GM21619 (cell line): ENCODE results near the gene STOM.

ENCODE experiments used
- ATAC-seq: cut with Tn5 transposase; IDR thresholded peaks from one replicate; pipeline ENCODE4 v1.9.1; 2021; ENCODE audit not compliant: unreplicated experiment

STOM gene

DNA sequence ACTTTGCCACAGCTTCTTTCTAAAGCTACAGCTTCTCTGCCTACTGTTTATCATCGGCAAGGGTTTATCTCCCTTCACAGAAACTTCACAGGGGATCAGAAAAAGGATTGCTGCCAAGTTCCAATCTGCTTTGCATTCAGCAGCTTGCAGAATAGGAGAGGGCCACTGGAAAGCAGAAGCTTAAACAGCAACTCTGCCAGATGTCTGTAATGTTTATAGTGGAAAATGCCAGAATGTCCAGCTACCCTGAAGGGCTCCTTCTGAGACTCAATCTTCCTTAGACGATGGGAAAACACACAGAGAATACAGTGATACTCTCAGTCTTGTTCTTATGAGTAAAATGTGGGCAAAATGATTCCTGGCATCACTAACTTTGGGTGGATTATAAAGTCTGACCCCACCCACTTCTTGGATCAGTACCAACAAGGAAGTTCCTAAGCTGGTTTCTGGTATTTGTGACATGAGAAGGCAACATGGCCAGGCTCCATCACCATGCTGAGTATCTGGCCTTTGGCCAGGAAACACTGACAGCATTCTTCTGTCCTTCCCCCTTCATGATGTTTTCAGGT is 19.0 kb downstream of the STOM start:
- no peak for ATAC-seq

DNA sequence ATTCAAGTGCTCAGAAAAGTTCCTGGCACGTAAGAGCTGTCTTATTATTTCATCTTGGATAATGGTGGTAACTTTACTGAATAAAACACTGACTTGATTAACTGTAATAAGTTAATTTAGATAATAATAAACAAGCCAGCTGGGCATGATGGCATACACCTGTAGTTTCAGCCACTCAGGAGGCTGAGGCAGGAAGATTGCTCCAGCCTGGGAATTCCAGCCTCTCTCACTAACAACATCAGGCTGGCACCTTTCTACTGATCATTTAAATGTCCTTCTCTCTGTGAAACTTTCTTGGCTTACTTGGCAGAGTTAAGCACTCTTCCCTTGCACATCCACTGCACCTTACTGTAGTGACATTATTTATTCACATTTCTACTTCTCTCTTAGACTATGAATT is 20.0 kb downstream of the STOM start:
- no peak for ATAC-seq

DNA sequence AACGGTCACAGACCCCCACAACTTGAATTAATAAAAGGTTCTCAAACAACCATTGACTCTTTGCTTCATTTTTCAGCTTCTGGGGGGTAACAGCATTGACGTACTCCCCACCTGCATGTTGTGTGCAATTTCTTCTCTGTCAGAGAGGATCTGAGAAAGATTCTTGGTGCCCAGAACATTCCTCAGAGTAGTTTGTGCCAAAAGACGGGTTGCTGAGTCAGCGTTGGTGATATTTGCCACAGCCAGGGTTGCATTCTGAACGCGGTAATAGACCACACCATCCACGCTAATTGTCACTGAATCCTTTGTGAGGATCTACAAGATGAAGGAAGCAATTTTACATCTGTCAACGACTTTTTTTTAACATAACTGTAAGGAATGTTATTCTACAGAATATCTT is 21.0 kb downstream of the STOM start:
- ATAC-seq: no peak

DNA sequence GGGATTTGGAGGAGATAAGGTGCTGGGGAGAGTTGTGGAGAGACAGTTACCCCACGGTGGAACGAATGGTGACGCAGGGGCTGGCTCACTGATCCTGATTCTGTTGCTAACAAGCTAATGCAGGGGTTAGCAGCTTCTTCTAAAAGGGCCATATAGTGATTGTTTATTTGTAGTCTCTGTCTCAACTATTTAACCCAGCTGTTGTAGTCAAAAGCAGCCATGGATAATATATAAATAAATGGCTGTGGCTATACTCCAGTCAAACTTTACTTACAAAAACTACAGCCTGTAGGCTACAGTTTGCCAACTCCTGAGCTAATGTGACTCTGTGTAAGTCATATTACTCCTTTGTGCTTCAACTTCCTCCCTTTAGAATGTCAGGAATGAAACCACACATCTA is 21.8 kb downstream of the STOM start:
- ATAC-seq: no peak

DNA sequence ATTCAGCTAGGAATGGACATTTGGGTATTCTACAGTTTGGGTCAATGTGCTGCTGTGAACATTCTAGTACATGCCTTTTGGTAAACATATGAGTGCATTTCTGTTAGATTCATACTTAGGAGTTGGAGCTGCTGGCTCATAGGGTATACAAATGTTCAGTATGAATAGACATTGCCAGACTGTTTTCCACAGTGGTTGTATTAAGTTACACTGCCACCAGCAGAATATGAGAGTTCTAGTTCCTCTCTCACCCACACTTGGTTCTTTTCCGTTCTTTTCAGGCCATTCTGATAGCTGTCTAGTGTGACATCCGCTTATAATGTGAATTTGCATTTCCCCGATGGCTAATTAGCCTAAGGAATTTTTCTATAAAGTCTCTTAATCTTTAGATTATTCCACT is 25.0 kb downstream of the STOM start:
- ATAC-seq: no peak

DNA sequence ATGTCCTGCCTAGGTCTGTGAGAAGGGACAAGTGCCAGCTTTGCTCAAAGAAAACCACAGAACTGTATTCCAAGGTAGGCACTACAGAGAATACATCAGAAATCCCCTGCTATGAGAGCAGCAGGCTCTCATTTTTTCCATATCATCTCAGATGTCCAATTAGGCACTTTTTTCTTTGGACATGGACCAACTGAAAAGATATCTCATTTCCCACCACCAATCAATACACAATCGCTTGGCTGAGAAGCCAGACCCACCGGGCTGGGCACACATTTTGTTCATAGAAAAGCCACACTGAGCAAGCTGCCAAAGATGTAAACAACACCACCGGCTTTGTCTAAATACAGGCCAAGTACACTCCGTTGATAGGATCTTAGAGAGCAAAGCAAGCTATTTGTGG is 25.9 kb downstream of the STOM start:
- no peak for ATAC-seq

DNA sequence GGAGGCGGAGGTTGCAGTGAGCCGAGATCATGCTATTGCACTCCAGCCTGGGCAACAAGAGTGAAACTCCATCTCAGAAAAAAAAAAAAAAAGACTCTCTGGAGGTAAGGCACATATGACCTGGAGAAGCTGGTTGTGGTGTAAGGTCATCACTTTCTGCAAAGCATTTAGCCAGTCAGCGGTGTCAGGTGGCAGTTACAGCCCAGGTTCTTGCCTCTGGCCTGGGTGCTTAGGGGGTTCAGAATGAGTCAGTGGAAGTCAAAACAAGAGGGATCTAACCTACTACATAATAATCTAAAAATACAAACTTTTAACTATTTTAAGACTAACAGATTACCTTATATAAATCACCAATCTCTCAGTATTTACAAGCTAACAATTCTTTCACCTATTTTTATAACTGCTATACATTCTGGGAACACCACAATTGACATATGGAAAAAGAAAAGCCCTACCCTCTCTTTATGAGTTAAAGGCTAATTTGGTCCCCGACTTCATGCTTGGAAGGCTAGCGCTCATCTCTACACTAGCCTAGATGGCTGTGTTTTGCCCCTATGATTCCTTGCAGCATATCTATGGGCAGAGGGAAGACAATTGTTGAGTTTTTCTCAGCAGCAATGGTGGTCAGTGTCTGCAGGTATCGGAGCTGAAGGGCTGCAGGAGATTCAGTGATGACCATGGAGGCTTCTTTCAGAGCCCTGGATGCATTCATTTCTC is 29.2 kb downstream of the STOM start:
- ATAC-seq: peak; percentile 84

DNA sequence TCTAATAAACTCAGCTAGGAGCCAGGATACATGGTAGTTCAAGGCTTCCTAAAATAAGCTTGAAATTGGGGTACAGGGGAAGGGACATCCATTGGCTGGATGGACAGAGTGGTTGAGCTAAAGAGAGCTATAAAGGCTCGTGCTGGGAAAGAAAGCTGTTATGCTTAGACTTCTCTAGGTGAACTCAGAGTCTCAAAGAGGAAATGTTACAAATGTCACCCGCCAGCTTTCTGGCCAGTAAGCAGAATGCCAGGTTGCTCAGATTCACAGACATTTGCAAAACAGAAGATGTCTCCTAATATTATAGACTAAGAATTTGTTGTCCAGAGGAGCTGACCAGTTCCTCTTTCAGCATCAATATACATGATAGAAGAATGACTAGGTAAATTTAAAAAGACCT is 30.6 kb downstream of the STOM start:
- ATAC-seq: no peak

DNA sequence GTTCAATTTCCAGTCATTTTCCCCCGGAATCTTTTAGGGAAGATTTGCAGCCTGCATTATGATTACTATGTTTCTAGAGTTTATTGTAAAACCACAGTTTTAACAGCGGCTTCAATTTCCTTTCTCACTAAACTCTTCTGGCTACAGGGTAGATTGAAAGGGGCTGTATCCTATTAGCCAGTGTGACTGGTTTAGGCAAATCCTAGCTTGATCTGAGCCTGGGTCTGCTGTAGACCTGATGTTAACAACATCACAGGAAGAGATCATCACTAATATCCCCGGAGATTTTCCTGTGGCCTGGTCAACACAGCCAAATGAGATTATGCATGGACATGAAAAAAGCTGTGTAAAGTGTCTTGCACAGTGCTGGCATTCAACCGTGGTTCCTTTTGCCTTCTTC is 33.4 kb downstream of the STOM start:
- ATAC-seq: no peak

DNA sequence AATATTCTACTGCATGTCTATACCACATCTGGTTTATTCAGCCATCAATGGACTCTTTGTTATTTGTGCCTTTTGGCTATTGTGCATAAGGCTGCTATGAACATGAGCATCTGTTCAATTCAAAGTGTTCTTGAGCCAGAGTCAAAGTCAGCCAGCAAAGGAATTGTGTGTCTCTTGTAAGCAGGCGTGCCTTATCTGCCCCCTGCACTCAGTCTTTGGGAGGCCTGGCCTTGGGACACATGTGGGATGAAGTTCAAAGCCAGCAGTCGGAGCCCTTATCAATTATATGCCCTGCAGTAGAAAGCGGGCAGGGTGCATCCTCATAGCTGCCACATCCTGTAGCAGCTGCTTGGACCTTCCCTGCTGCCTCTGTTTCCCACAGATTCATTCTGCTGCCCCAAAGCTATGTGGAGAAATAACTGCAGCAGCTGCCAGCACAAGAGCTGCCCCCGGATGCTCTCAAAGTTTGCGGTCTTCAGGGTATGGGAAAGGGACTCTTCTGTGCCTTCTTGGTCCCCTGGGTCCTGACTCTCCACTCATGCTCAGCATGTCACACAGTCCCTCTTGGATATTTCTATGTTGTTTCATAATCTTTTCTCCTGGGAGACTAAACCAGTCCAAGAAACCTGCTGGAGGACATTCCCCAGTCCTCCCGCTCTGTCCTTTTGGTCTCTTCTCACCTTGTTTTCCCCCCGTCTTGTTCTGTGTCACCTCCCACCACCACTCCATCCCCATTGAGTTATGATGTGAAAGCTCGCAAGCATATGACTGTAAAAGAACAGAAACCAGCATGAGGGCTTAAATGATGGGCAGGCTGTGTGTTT is 35.9 kb downstream of the STOM start:
- ATAC-seq: no peak

DNA sequence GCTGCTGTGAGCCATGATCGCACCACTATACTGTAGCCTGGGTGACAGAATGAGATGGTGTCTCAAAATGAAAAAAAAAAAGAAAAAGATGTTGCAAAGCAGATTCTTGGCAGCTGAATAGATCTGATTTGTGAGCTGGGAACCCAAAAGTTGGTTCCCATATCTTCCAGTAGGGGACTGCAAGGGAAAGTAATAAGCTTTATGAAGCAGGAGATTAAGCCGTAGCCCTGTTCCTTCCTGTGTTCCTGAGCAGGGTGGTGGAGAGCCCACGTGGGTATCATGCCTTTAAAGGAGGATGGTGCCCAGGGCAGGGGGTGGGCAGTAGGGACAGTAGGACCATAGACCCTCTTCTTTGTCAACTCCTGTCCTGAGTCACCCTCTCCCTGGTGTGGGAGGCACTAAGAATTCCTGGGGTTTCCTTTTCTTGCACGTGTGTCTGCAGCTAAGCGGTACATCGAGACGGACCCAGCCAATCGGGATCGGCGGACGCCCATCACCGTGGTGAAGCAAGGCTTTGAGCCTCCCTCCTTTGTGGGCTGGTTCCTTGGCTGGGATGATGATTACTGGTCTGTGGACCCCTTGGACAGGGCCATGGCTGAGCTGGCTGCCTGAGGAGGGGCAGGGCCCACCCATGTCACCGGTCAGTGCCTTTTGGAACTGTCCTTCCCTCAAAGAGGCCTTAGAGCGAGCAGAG is 37.9 kb downstream of the STOM start:
- no peak for ATAC-seq

DNA sequence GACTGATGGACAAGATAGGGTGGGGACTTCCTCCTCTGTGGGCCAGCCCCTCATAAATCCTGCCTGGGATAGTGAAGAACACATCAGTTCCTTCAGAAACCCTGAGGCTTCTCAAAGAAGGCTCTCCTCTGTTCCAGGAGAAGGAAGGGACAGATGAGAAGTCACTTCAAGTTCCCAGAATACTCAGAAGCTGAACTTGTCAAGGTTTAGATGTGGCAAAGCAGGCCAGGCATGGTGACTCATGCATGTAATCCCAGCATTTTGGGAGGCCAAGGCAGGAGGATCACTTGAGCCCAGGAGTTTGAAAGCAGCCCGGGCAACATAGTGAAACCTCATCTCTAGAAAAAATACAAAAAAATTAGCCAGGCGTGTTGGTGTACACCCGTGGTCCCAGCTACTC is 38.5 kb downstream of the STOM start:
- no peak for ATAC-seq

DNA sequence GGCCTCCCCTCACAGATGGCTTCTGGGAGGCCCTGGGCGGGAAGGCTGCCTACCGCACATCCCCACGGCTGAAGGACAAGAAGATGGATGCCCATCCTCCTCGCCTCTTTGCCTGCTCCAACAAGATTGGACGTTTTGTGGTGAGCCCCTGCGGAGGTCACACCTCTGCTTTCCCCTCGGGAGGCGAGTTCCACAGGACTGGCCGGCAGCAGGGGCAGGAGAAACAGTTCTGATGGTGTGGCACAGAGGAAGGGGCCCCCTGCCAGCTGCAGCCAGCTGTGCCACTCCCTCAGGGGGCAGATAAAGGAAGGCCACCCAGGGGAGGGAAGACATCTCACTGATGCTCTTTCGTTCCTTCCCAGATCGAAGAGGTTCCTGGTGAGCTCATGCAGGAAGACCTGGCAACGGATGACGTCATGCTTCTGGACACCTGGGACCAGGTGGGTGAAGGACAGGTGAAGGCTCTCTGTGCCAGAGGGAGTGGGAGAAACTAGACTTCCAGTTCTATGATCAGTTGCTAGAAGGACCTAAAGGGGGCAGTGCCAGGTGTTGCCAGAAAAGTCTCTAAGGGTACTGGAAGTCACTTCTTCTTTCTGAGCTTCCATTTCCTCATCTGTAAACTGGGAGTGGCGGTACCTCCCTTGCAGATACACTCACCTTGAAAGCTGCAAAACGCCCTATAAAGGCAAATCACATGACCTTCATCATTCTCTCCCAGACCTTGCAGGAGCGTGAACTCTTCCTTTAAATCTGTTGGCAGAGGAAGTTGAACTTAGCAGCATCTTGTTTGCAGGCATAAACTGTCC is 41.0 kb downstream of the STOM start:
- ATAC-seq: no peak

DNA sequence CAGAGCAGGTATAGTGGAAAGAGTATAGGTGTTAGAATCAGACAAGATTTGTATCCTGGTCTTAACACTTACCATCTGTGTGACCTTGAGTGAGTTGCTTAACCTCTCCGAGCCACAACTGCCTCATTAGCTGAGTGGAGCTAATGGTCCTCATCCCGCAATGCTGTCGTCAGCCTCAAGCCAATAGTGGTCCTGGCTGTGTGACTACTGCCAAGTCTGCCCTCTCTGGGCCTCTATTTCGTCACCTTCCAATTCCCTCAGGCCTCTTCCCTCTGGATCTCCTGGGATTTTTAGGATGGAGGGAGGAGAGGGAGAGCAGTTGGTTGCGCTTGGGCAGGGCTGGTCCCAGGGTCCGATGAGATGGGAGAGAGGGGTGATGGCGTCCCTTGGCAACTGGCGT is 41.6 kb downstream of the STOM start:
- ATAC-seq: no peak

DNA sequence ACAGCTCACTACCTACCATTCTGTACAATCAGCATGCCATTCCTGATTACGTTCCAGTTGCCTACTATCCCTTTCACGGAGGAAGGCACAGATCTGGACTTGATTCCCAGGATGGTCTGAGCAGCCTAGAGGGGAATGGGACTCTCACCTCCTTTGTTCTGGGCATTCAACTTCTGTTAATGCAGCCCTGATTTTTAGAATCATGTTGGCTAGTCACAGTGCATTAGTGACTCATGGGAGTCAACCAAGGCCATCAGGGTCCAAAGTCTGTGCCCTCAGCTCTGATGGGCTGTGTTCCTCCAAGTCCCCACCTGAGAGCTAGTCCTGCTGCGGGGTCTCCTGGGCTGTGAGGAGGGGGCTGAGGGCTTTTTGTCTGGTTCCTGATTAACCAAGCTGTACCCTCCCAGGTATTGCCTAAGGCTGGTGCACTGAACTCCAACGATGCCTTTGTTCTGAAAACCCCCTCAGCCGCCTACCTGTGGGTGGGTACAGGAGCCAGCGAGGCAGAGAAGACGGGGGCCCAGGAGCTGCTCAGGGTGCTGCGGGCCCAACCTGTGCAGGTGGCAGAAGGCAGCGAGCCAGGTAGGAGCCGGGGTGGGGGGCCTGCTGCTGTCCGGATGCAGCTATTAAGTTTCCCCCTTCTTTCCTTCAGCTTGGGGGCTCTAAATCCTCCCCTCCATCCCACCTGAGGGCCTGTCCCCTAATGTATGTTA is 43.0 kb downstream of the STOM start:
- no peak for ATAC-seq

DNA sequence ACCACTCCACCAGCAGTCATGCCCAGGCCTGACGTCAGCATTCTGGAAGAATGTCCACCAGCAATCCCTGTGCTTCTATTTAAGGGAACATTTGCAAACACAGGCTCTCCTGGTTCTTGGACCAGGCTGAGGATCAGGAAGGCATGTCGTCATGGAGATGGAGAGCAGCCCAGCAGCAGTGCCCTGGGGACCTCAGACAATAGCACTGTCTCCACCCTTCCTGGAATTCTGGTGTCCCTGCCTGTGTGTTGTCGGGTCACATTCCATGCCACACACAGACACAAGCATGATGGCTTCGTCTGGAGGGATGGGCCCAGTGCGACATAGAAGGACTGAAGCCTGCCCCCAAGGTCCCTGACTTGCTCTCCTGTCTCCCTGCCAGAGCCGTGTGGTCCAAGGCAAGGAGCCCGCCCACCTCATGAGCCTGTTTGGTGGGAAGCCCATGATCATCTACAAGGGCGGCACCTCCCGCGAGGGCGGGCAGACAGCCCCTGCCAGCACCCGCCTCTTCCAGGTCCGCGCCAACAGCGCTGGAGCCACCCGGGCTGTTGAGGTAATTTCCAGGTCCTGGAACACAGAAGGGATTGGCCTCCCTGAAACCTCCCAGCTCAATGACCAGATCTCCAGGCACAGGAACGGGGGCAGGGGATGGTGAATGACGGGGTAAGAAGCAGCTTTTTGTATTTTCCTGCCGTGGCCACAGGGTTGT is 43.8 kb downstream of the STOM start:
- no peak for ATAC-seq

DNA sequence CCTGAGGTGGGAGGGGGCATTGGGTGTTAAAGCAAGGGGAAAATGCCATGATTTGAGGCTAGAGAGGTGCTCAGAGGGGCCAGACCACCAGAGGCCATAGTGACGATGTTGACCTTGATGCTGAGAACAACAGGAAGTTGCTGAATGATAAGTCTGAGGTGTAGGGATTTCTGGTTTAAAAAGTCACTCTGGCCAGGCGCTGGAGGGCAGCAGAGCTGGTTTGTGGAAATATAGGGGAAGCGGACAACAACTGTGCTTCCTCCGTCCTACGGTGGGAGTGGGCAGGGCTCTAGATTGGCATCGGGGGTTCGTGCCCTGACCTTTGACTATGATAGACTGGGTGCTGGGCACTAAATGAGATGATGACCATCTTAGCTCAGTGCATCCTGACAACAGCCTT is 44.7 kb downstream of the STOM start:
- no peak for ATAC-seq

DNA sequence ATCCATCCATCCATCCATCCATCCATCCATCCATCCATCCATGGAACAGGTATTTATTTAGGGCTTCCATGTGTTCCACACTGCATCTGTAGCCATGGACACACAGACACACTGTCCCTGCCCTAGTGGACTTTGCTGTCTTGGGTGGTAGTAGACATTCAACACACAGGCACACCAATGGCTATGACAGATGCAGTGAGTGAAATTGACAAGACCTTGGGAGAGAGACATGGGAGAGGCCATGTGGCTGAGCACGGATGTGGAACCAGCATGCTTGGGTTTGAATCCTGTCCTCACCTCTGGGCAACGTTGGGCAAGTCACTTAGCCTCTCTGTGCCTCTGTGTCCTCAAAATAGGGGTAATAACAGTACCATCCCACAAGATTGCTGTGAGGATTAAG is 45.3 kb downstream of the STOM start:
- ATAC-seq: no peak

DNA sequence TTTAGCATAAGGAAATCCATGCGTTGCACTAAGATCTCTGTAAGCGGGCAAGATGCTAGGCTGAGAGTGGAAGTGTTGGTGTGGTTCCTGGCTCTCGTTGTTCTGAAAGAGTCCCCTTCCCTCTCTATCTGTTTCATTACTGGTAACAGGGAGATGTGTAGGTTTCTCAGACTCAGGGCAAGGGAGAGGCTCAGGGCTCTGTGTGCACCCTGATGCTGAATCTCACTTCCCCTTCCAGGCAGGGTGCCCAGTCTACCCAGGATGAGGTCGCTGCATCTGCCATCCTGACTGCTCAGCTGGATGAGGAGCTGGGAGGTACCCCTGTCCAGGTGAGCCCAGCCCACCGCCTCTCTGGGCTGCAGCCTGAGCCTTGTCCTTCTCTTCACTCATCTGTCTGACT is 45.7 kb downstream of the STOM start:
- ATAC-seq: no peak
